HG03103 (cell line): Measurements from ENCODE around the gene ADSL.
"Not testable (repeated sequence)": the region's sequence is repeated elsewhere in the genome, so short reads cannot be mapped to it uniquely, and the experiment has no call there.

Experiments used
- ATAC-seq: cut with Tn5 transposase; IDR thresholded peaks from one replicate; pipeline ENCODE4 v1.9.1; 2021; ENCODE audit warnings: low read depth; ENCODE audit not compliant: unreplicated experiment

Gene ADSL

GRCh38 chr22:40366068-40366467, 19.8 kb downstream of the ADSL start:
- ATAC-seq: no peak

DNA sequence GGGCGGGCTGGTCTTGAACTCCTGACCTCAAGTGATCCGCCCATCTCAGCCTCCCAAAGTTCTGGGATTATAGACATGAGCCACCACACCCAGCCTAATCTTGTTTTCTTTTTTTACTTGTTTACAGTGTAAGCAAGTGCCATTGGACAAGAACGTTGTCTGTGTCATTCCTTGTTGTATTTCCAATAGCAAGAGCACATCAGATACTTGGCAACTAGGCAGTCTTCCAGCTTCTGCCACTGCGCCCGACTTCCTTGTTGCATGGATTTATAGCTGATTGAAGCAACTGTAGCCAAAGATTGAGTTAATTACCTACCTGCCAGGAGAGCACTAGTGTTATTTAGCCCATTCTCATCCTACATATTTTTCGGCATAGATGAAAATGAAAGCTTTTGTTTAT, 21.0 kb downstream of the ADSL start:
- ATAC-seq: no peak

DNA sequence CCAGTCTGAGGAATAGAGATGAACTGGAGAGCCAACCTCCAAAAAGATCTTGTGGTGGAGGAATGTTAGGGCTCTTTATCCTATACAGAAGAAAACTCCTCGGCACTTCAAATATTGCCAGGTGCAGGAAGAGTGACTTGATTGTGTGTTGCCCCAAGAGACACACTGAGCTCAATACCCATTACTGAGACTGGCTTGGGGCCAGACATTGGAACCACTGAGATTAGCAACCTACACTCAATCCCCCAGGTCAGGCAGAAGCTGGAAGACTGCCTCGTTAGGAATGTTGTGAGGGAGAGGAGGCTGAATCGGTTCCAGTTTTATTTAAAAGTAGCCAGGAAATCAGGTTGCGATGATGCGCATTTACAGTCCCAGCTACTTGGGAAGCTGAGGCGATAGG, 21.7 kb downstream of the ADSL start:
- no peak for ATAC-seq

DNA sequence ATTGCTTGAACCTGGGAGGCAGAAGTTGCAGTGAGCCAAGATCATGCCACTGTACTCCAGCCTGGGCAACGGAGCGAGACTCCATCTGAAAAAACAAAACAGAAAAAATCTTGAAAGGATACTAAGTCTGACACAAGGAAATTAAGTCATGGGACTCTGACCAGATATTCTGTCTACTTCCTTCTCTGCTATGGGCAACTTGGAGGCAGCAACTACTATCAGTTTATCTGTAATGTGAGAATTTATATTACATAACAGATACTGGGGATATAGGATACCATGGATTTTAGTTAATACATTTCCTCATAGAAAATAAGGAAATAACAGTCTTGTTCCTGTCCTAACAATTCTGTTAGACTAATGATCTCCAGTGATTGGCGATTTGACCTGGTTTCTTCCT, 22.5 kb downstream of the ADSL start:
- ATAC-seq: no peak

DNA sequence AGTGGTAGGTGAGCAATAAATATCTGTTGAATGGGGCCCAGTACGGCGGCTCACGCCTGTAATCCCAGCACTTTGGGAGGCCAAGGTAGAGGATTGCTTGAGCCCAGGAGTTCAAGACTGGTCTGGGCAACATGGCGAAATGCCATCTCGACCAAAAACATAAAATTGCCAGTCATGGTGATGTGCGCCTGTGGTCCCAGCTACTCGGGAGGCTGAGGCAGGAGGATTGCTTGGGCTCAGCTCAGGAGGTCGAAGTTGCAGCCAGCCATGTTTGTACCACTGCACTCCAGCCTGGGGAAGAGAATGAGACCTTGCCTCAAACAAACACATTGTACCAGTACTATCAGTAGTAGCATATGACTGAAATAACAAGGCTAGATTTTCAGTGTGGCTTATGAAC, 28.3 kb downstream of the ADSL start:
- no peak for ATAC-seq

DNA sequence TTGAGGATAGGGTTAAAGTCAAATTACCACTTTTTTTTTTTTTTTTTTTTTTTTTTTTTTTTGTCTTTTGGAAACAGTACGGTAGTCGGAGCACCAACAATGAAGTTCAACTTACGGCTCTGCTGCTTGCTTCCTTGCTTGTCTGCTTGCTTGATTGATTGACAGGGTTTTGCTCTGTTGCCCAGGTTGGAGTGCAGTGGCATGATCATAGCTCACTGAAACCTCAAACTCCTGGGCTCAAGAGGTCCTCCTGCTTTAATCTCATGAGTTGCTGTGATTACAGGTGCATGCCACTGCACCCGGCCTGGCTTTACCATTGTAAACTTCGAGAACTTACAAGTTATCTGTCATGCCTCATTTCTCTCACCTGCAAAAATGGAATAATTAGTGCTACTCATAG, 29.8 kb downstream of the ADSL start:
- ATAC-seq: no peak

DNA sequence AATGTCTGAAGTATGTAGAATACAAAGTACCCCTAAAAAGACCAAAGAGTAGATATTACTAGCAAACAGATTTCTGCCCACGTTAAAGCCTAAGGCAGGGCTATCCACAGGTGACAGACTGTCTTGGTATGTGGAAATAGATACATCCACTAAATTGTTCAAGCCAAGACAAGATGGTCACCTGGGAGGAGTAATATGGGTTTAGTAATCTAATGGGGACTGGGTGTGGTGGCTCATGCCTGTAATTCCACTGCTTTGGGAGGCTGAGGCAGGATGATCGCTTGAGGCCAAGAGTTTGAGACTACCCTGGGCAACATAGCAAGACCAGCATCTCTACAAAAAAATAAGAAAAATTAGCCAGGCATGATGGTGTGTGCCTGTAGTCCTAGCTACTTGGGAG, 31.6 kb downstream of the ADSL start:
- ATAC-seq: no peak

DNA sequence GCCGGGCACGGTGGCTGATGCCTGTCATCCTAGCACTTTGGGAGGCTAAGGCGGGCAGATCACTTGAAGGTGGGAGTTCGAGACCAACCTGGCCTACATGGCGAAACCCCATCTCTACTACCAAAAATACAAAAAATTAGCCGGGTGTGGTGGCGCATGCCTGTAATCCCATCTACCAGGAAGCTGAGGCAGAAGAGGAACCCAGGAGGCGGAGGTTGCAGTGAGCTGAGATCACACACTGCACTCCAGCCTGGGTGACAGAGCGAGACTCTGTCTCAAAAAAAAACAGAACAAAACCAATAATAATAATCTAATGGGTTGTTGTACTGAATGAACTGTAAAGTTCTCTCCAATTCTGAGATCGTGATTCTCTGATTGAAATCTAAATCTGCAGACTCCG, 32.1 kb downstream of the ADSL start:
- not testable (repeated sequence) for ATAC-seq

DNA sequence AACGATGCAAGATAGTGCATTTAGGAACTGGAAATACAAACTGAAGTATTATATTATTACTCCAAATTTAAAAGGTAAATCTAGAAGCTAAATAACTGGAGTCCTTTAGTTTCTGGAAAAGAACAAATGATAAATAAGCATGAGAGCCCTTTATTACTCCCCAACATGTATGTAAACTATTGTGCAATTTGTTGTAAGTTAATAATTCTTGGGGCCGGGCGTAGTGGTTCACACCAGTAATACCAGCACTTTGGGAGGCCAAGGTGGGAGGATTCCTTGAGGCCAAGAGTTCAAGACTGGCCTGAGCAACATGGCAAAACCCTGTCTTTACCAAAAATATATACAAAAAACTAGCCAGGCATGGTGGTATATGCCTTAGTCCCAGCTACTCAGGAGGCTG, 35.2 kb downstream of the ADSL start:
- ATAC-seq: no peak

DNA sequence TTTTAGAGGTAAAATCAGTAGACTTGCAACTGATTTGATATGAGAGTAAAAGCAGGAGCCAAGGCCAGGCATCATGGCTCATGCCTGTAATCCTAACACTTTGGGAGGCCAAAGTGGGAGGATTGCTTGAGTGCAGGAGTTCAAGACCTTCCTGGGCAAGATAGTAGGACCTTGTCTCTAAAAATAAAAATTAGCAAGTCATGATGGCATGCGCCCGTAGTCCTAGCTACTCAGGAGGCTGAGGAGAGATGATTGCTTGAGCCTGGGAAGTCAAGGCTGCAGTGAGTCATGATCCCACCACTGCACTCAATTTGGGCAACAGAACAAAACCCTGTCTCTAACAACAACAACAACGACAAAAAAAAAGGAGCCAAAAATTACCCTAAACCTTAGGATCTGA, 37.6 kb downstream of the ADSL start:
- ATAC-seq: no peak

DNA sequence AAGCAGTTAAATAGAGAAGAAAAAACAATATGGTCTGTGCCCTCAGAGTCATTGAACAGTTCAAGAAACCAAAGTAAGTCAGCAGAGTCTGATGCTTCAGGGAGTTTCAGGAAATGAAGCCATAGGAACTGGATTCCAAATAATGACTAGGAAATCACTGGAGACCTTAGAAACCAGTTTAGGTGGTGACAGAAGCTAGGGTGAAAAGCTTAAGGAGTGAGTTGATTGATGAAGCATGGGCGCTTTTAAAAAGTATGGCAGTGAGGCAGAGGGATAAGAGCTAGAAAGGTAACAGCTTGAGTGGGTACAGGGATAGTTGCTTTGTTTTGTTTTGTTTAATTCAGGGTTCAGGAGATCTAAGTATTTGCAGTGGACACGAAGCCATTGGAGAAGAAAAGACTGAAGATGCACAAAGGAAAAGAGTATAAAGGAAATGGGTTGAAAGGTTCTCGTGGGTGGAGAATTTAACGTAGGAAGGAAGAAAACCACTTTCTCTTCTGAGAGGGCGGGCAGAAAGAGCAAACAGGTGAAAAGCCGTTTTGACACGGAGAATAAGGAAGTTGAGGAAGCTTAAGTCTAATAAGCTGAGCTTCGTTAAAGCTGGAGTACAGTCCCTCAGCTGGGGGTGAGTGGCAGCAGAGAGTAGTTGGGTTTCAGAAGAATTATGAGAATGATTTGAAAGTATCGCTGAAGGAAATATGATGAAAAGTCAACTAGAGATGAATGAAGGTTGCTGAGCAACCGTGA, 38.9 kb downstream of the ADSL start:
- ATAC-seq: no peak

DNA sequence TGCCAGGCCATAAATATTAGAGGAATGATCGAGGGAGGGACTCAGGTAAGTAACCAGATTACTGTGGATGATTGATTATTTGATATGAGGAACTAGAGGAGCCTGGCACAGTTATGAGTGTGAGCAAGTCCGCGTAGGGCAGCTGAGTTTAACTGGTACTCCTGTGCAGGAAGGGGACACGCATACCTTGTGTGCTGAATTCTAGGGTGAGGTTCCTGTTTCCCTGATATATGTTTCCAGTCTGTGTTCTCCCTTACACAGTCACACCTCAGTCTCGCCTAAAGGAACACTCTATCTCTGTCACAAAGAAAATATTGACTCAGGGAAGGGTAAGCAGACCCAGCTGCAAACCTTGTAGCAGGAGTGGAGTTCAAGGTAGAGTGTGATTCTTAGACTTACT, 41.4 kb downstream of the ADSL start:
- no peak for ATAC-seq

DNA sequence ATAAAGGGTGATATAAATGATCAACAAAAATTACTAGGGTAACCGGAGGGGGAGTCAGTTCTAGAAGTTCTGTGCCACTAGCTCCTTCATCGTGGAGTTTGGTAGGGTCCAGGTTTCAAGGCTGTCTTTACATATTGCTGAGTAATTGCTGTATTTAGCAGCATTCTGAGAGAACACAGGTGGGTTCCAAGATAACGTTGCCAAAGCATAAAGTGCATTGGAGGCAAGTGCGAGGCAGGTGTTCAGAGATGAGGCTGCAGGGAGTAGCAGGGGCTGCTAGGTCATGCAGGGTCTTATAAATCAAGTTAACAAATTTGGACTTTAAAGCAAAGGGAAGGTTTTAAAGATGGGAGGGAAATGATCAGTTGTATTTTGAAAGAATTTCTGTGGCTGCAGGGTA, 41.9 kb downstream of the ADSL start:
- no peak for ATAC-seq

DNA sequence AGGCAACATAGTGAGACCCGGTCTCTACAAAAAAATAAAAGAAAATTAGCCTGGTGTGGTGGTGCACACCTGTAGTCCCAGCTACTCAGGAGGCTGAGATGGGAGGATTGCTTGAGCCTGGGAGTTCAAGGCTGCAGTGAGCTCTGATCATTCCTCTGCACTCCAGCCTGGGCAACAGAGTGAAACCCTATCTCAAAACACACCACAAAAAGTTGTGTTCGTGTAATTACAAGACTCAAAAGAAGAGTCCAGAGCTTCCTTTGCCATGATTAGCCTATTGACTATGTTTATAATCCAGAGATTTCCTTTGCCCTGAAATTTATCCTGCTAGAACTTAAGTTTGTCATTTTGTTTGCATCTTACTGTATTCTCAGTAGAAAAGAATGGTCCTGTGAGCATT, 45.1 kb downstream of the ADSL start:
- no peak for ATAC-seq

DNA sequence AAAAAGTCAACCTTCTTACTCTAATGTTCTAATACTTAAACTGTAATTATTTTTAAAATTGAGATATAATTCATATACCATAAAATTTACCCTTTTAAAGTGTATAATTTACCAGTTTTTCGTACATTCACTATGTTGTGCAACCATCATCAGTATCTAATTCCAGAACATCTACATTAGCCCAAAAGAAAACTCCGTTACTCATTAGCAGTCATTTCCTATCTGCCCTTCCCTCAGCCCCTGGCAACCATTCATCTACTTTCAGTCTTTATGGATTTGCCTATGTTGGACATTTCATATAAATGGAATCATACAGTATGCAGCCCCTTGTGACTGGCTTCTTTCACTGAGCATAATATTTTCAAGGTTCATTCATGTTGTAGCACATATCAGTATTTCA, 46.3 kb downstream of the ADSL start:
- ATAC-seq: no peak

DNA sequence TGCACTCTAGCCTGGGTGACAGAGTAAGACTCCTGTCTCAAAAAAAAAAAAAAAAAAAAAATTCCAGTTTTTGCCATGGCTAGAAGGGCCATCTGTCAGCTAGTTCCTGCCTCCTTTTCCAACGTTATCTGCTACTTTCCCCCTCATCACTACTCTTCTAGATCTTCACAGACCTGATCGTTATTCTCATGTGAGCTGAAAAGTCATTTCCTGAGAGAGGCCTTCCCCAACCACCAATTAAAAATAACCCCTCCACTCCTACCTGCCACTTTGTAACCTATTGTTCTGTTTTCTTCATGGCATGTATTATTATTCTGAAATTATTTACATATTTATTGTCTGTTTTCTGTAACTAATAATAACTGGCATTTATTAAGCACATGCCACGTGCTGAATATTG, 48.3 kb downstream of the ADSL start:
- no peak for ATAC-seq

DNA sequence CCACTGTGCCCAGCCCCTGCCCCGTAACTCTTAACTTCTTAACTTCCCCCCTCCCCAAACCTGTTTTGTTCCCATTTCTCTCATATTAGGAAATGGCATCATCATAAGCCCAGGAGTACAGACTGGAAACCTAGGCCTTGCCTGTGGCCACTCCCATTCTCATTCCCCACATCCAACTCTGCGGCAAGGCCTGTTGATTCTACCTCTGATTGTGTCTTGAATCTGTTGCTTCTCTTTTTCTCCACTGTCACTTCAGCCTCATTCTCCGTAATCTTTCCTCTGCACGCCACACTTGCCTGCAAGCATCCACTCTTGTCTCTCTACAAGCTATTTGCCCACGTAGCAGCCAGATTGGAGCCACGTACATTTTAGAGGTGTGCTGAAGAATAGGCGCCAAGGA, 49.3 kb downstream of the ADSL start:
- no peak for ATAC-seq

DNA sequence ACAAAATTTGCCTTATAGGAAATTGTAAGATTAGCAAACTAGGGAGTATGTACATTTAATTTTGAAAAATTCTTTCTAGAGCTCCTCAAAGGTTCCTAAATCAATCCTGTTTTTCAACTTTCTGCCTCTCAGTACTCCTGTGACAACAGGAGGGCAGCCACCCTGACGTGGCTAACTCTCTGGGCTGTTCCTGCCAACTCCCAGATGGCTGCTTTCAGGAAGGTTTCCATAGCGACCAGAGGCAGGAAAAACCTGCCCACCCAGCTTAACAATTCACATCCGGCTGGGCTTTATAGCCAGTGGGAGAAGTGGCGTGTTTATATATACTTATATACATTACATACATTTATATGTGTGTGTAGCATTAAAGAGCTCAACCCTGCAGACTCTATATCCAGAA, 50.6 kb downstream of the ADSL start:
- ATAC-seq: no peak

DNA sequence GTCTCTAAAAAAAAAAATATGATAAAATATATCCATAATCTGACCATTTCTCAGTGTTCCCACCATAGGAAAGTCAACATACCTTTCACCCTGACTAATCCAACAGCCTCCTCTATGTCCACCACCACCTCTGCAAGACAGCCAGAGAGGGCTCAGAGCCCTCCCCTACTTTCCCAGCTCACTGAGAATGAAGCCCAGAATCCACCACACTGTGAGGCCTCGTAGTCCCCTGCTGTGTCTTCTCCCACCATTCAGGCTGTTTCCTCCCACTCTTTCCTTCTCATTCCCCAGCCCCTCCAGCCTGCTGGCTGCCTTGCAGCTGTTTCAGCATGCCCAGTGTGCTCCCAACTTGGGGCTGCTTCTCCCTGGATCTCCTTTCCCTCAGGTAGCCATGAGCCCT, 51.1 kb downstream of the ADSL start:
- no peak for ATAC-seq

DNA sequence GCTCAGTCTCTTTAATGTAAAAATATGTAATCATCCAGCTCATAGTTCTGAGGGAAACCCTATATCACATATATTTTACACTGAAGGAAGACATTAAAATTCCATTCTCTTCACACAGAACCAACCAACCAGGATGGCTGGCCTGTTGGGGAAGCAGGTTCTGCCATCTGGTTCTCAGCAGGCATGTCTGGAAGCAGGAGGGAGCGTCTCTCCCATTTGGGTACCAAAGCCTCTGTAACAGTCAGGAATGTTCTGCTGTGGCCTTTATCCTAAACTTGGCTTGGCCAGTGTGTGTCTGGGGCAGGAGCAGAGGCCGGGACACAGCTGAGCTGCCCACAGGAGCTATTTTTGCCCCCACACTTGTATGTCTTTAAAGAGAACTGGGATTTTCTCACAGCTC, 53.3 kb downstream of the ADSL start:
- no peak for ATAC-seq

DNA sequence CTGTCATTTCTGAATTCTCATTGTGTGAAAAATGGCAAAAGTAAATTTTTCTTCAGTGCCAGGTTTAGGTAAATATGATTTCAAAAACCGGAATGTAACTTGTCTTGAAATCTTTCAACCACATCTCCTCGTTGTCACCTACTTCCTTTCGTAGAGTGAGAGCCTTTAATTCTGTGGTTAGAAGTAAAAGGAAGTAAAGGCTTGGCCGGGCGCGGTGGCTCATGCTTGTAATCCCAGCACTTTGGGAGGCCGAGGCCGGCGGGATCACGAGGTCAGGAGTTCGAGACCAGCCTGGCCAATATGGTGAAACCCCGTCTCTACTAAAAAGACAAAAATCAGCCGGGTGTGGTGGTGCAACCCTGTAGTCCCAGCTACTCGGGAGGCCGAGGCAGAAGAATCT, 53.9 kb downstream of the ADSL start:
- ATAC-seq: no peak

- no peak for ATAC-seq
Measured at GRCh38 chr22:40401532-40401931, 55.2 kb downstream of the ADSL start.

- no peak for ATAC-seq
Measured at GRCh38 chr22:40401981-40402406, 55.7 kb downstream of the ADSL start.
